GM21723 (cell line): ENCODE data around the gene TSACC.

Experiments
- ATAC-seq: cut with Tn5 transposase; IDR thresholded peaks from one replicate; pipeline ENCODE4 v1.9.1; 2021; ENCODE audit warnings: mild to moderate bottlenecking, moderate library complexity; ENCODE audit not compliant: unreplicated experiment

Gene TSACC

GRCh38 chr1:156372876-156373275 is 34.5 kb downstream of the TSACC start:
- ATAC-seq: no peak

- ATAC-seq: no peak
Observed at GRCh38 chr1:156373546-156373945, 35.2 kb downstream of the TSACC start.

GRCh38 chr1:156376146-156376545 is 37.8 kb downstream of the TSACC start:
- ATAC-seq: no peak

DNA sequence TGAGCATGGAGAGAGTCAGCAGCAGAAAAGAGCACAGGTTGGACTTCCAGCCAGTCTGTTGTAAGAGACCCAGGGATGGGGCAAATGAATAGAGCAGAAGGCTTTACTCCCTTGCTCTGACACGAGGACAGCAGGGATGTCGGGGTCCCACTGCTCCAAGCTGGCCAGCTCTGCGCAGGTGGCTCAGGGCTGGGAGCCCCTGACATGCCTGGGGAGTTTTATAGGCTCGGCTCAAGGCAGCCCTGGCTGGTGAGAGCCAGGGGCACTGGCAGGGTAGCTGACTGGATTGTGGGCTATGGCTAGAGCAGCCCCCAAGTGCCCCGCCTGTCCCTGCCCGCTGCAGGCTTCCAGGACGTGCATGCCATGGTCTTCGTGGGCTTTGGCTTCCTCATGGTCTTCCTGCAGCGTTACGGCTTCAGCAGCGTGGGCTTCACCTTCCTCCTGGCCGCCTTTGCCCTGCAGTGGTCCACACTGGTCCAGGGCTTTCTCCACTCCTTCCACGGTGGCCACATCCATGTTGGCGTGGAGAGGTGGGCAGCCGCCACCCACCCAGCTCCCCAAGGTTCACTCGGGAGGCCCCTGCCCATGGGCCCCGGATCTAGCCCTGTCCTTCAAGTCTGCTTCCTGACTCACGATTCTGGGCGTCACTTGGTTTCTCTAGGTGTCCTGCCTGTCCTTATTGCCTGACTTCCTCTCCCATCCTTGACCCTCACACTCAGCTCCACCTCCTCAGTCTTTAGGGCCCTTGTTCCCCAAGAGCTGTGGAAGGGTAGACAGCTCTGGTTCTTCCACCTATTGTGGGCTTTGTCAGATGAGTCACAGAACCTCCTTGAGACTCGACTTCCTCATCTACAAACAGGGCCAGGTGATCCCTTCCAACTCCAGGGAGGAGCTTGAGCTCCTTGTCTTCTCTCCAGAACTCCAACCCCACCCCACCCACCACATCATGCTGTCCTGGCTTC is 38.9 kb downstream of the TSACC start:
- ATAC-seq: no peak

GRCh38 chr1:156378557-156378956 is 40.2 kb downstream of the TSACC start:
- no peak for ATAC-seq

- no peak for ATAC-seq
Observed at GRCh38 chr1:156379420-156380165, 41.3 kb downstream of the TSACC start.

GRCh38 chr1:156382561-156382960 is 44.2 kb downstream of the TSACC start:
- no peak for ATAC-seq

- ATAC-seq: no peak
Observed at GRCh38 chr1:156383023-156383422, 44.7 kb downstream of the TSACC start.

GRCh38 chr1:156384007-156384406 is 45.7 kb downstream of the TSACC start:
- no peak for ATAC-seq

- no peak for ATAC-seq
Observed at GRCh38 chr1:156384658-156385057, 46.3 kb downstream of the TSACC start.

DNA sequence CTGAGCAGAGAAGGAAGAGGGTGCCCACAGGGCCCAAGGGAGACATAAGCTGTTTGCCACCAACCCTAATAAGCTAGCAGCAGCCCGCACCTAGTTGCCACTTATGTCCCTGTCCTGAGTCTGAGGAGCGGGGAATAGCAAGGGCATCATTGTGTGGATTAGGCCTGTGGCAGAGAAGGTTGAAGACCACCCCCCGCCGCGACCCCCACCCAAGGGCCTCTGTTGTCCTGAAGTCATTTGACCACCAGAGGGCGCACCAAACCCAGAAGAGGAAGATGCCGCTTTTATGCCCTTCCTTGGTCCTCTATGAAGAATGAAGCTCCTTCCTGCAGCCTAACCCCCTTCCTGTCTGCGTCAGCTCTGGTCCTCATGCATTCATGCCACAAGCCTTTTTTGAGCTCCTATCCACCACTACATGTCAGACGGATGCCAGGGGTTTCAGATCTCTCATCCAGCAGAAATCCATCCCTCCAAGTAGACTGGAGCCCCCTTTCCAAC is 47.3 kb downstream of the TSACC start:
- ATAC-seq: no peak

GRCh38 chr1:156386134-156386901 is 48.0 kb downstream of the TSACC start:
- ATAC-seq: no peak

DNA sequence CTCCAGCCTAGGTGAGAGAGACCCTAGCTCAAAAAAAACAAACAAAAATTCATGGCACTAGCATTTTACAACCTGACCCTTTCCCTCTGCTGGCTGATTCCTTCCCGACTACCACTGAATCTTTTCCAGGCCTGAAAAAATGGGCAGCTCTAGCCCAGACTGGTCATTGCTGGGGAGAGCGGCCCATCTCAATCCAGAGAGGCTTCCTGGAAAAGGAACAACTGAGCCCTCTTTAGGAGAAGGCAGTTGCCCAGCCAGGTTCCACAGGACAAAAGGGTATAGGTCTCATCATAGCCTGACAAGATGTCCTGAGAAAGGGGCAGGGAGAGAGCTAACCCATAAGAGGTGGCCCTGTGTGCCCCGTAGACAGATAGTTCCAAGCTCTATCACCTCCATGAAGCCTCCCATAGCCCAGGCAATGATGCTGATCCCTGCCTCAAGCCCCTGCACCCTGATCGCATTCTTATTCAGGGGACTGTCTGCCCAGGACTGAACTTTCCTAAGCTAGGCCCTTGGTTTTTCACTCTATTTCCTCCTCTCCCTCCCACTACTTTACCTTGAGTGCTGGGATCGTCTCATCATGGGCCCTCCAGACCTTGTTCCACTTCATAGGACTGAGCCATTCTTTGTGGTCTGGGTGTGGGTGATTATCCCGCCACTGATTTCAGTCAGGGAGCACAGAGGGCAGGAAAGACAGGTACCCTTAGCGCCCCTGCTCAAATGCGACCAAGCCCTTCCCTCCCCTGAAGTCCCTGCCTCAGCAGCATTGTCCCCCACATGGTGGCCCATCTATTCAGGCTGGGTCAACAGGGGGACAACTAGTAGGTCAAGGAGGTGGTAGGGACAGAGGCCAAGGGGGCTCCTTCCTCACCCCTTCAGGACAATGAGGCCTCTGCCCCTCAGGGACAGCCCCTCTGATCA is 48.9 kb downstream of the TSACC start:
- ATAC-seq: no peak

DNA sequence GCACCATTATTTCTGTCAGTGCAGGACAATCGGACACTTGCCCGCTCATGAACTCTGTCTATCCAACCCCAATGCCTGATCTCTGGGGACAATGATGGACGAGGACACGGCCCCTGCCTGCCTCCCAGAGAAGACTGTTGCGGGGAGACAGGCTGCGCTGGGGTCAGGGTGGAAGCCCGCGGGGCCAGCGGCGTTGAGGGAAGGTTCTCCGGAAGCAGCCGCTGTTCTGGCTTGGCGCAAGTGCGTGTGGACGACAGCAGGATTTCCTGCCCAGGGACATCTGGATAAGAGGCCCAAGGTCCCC is 49.5 kb downstream of the TSACC start:
- no peak for ATAC-seq

DNA sequence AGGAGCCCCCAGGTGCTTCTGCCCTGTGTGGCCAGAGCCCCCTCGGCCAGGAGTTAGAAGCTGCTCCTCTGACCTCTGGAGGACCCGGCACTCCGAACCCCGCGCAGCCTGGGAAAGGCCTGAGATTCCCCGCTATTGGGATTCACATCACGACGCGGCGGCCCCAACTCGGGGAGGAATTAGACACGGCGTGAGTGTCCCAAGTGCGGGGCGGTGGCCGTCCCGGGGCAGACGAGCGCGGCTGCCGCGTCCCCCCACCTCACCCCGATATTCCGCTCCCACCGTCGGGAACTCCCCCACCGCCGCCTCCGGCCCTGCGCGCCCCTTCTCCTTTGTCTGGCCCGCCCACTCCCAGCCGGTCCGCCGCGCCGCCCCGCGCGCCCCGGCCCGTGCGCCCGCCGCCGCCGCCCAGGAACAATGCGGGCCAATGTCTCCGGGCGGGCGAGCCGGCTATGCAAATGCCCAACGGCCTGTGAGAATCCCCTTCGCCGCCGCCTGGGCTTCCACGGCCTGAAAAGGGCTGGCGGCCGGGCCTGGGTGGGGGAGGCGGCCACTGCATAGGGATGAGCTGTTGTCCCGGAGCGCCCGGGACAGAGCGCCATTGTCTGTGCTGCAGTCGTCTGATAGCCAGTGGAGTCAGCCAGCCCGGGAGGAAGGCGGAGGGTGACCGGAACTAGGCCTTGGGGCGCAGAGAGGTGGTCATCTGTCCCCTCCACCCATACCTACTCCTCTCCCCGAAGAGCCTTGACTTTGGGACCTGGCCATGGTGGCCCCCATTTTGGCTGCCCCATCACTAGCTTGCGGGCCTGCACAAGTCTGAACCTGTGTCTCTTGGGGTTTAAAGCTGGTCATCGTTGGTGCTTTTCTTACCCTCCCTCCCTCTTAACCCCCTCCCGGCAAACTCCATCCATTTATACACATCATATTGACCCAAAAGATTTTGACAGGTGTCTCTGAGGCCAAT is 50.1 kb downstream of the TSACC start:
- ATAC-seq: no peak

GRCh38 chr1:156389311-156389710 is 51.0 kb downstream of the TSACC start:
- ATAC-seq: no peak

- no peak for ATAC-seq
Observed at GRCh38 chr1:156390469-156391365, 52.4 kb downstream of the TSACC start.

GRCh38 chr1:156391366-156391677 is 53.0 kb downstream of the TSACC start:
- ATAC-seq: no peak
